HepG2 (cell line): ENCODE data around the gene WWC2. TPM values are rescaled to one million over a fixed set of nuclear protein-coding genes. Genes with fewer than 3 reads are reported as not detected.
A peak's percentile ranks its signal among the peaks of the same experiment; 100 is the strongest.

ENCODE experiments used
- ATAC-seq: fragments of 200-7000 bp; cut with Tn5 transposase; 3 replicates; pipeline ENCODE4 v1.9.1; 2020; ENCODE audit warnings: mild to moderate bottlenecking, moderate library complexity
- BruUV-seq: library from RNA; stranded (reverse); fragments of 400-500 nt; replicated peaks from 2 replicates; lab custom pipeline; 2021; lab: Mats Ljungman, UMichigan
- CTCF ChIA-PET: fragments of 300-600 bp; formaldehyde crosslinking; extraction: SDS; loops from one replicate; lab custom pipeline; 2021; ENCODE audit warnings: low total read pairs, inconsistent platforms, low intra/inter-chr PET ratio; lab: Yijun Ruan, JAX
- POLR2A ChIA-PET: fragments of 350-600 bp; sonication (Branson Sonifier 250); formaldehyde crosslinking; loops from one replicate; lab custom pipeline; 2020; ENCODE audit warnings: antibody characterized with exemption, inconsistent platforms; lab: Yijun Ruan, JAX
- DNase-seq: peaks from one replicate; pipeline ENCODE4 v3.0.0-alpha.2; 2015; ENCODE audit warnings: low spot score
- FAIRE-seq: peaks from 3 replicates; lab custom pipeline; 2011; peaks lifted over from hg19 to GRCh38; lab: Jason Lieb, UNC
- H2AFZ ChIP-seq: one replicate; pipeline ENCODE4 v1.6.1; 2011; ENCODE audit warnings: low read length, inconsistent platforms
- H3K27ac ChIP-seq: fragments of 300-600 bp; 3 replicates; pipeline ENCODE4 v1.8.0; 2011; ENCODE audit warnings: mixed run types, mild to moderate bottlenecking, mixed read lengths, low read length, inconsistent platforms; ENCODE audit not compliant: insufficient read depth; ENCODE audit errors: extremely low read length
- H3K27me3 ChIP-seq, 2 experiments: fragments of 200-600 bp in 1 of 2; 2 replicates in 1 of 2; 3 replicates in 1 of 2; pipeline versions ENCODE4 v1.6.0 to v1.8.0; 2011; ENCODE audit warnings: low read length in 2 of 2, mild to moderate bottlenecking in 2 of 2, moderate library complexity in 2 of 2, inconsistent platforms in 1 of 2; ENCODE audit not compliant: insufficient read depth in 2 of 2, control insufficient read depth in 1 of 2
- H3K36me3 ChIP-seq, 2 experiments: fragments of 200-600 bp in 1 of 2; replicated peaks in 1 of 2; 2 replicates in 1 of 2; 3 replicates in 1 of 2; pipeline versions ENCODE4 v1.5.1 to v1.8.0; 2011; ENCODE audit warnings: low read length in 2 of 2, inconsistent platforms in 1 of 2; ENCODE audit not compliant: insufficient read depth in 2 of 2, control insufficient read depth in 1 of 2
- H3K4me1 ChIP-seq: 2 replicates; pipeline ENCODE4 v1.5.1; 2012; ENCODE audit warnings: low read length, inconsistent platforms; ENCODE audit not compliant: insufficient read depth
- H3K4me2 ChIP-seq: 2 replicates; pipeline ENCODE4 v1.6.0; 2011; ENCODE audit warnings: low read depth, low read length, inconsistent platforms
- H3K4me3 ChIP-seq, 3 experiments: fragments of 200-600 bp in 1 of 3; sonication (generic), shearing (Covaris generic) in 1 of 3; replicated peaks in 1 of 3; 2 replicates each; pipeline ENCODE4 v1.5.1; 2011 to 2016; ENCODE audit warnings: low read length in 3 of 3, inconsistent platforms in 2 of 3, low read depth in 2 of 3, mild to moderate bottlenecking in 2 of 3, control low read depth in 1 of 3, mixed read lengths in 1 of 3; ENCODE audit not compliant: insufficient read depth in 1 of 3
- H3K79me2 ChIP-seq: one replicate; pipeline ENCODE4 v1.6.1; 2011; ENCODE audit warnings: low read length, inconsistent platforms; ENCODE audit not compliant: insufficient read depth
- H3K9ac ChIP-seq: 2 replicates; pipeline ENCODE4 v1.6.0; 2011; ENCODE audit warnings: mild to moderate bottlenecking, low read depth, low read length, inconsistent platforms; ENCODE audit not compliant: insufficient read depth
- H3K9me3 ChIP-seq: 2 replicates; pipeline ENCODE4 v1.5.1; 2012; ENCODE audit warnings: mild to moderate bottlenecking, low read length
- H4K20me1 ChIP-seq: 2 replicates; pipeline ENCODE4 v1.6.0; 2011; ENCODE audit warnings: inconsistent platforms, mild to moderate bottlenecking, low read length, moderate library complexity; ENCODE audit not compliant: insufficient read depth
- ATF4 ChIP-seq, 2 experiments: fragments of 450-650 bp in 1 of 2; sonication (generic) in 1 of 2; formaldehyde crosslinking; IDR thresholded peaks; 2 replicates each; pipeline versions ENCODE4 v1.5.0 to v1.8.0; 2020 to 2022; ENCODE audit warnings: mild to moderate bottlenecking in 1 of 2, missing genetic modification reagents in 1 of 2
- CCAR2 ChIP-seq: fragments of 200-400 bp; formaldehyde crosslinking; optimal IDR thresholded peaks from 2 replicates; pipeline ENCODE3; 2018; ENCODE audit warnings: low read depth, mild to moderate bottlenecking, low read length, moderate library complexity
- CEBPB ChIP-seq: IDR thresholded peaks from 2 replicates; pipeline ENCODE4 v1.6.1; 2011; ENCODE audit warnings: low read depth, low read length, improper control_type of control experiment, borderline replicate concordance
- HOXD1 ChIP-seq: sonication (generic); formaldehyde crosslinking; IDR thresholded peaks from 2 replicates; pipeline ENCODE4 v1.5.0; 2020; ENCODE audit warnings: missing genetic modification reagents
- MYC ChIP-seq: sonication (generic); formaldehyde crosslinking; IDR thresholded peaks from 2 replicates; pipeline ENCODE4 v1.9.0; 2021; ENCODE audit warnings: missing genetic modification reagents, borderline replicate concordance
- NR1H2 ChIP-seq: sonication (generic); formaldehyde crosslinking; IDR thresholded peaks from 2 replicates; pipeline ENCODE4 v1.8.1; 2022; ENCODE audit warnings: low read depth, missing genetic modification reagents, borderline replicate concordance
- RNF219 ChIP-seq: sonication (generic); formaldehyde crosslinking; IDR thresholded peaks from 2 replicates; pipeline ENCODE4 v1.5.0; 2020; ENCODE audit warnings: mild to moderate bottlenecking, missing genetic modification reagents
- TAF15 ChIP-seq: fragments of 200-400 bp; formaldehyde crosslinking; IDR thresholded peaks from one replicate; pipeline ENCODE4 v1.6.1; 2018; ENCODE audit warnings: mild to moderate bottlenecking, low read depth, low read length; ENCODE audit not compliant: poor library complexity, severe bottlenecking
- ZBTB33 ChIP-seq: sonication (generic); formaldehyde crosslinking; IDR thresholded peaks from 2 replicates; pipeline ENCODE4 v1.4.0; 2020; ENCODE audit warnings: missing genetic modification reagents
- ZNF251 ChIP-seq: sonication (generic); formaldehyde crosslinking; IDR thresholded peaks from 2 replicates; pipeline ENCODE4 v1.9.0; 2021; ENCODE audit warnings: mild to moderate bottlenecking, missing genetic modification reagents
- ZNF704 ChIP-seq: sonication (generic); formaldehyde crosslinking; IDR thresholded peaks from 2 replicates; pipeline ENCODE4 v1.8.1; 2023; ENCODE audit warnings: mild to moderate bottlenecking, inconsistent platforms, moderate library complexity, missing genetic modification reagents, borderline replicate concordance
- WGBS: methylation state at CpG from one replicate; pipeline ENCODE4 v1.1.6; 2017; ENCODE audit warnings: low lambda C conversion rate; 5-methylcytosine and 5-hydroxymethylcytosine counted together
- in situ Hi-C: cut with HindIII; loops from 2 replicates; pipeline ENCODE4 v1.10.0; 2017; ENCODE audit warnings: low pct_unique_long_range_greater_than_20kb; ENCODE audit not compliant: extremely low pct_ligation_motif_present
- intact Hi-C: fragments of 100-400 bp; cut with micrococcal nuclease; formaldehyde crosslinking; loops from one replicate; pipeline ENCODE4 v1.10.0; 2022; ENCODE audit not compliant: unreplicated experiment
- polyA plus RNA-seq, 8 experiments: library from polyadenylated mRNA; depleted of rRNA in 3 of 8; stranded (reverse) in 7 of 8; unstranded in 1 of 8; fragments of >200 nt; fragmentation: Illumina TruSeq in 4 of 8; extraction: Trizol in 4 of 8; gene quantifications; 2 replicates each; pipeline versions ENCODE4 v1.2.1 to v1.2.3, GENCODE V29; 2011 to 2016; ENCODE audit warnings: low read depth in 4 of 8, missing spikeins in 1 of 8, mixed read lengths in 1 of 8; ENCODE audit not compliant: insufficient read depth in 1 of 8
- total RNA-seq, 5 experiments: library from RNA; depleted of rRNA; stranded (reverse); fragments of >200 nt; fragmentation: Illumina TruSeq; extraction: Trizol; gene quantifications; 2 replicates each; pipeline ENCODE4 v1.2.3, GENCODE V29; 2016; ENCODE audit warnings: low read depth in 1 of 5
- TF ChIP-seq, protein P1 (sequence below): sonication (generic); formaldehyde crosslinking; IDR thresholded peaks from 2 replicates; pipeline ENCODE4 v1.5.0; 2020; ENCODE audit warnings: missing genetic modification reagents
- TF ChIP-seq, protein P2 (sequence below): sonication (generic); formaldehyde crosslinking; IDR thresholded peaks from 2 replicates; pipeline ENCODE4 v1.4.0; 2020; ENCODE audit warnings: missing genetic modification reagents

WWC2 gene
- total and polyA plus RNA-seq, 2 of the 13 experiments (the other 11 are each of a cell fraction or from before 2014, with no cell fraction given), result 40.0 to 50.1 TPM

GRCh38 chr4:183096276-183096965 lies 2.6 kb upstream of the WWC2 start:
- no peak overlapping the region for H2AFZ ChIP-seq
- H3K9me3 ChIP-seq, result no peaks in the 10 kb centered on the region
- peaks cover 37% of the 10 kb centered on the region for H3K79me2 ChIP-seq
- in situ Hi-C loops, result no loop called here
- no peaks in the 10 kb centered on the region for H3K36me3 ChIP-seq
- CTCF ChIA-PET, result no interaction called here
- peaks cover 48% of the 10 kb centered on the region for H3K4me1 ChIP-seq
- no peak overlapping the region; a peak in 1 of 6 replicates for H3K4me3 ChIP-seq
- FAIRE-seq, result no peak
- POLR2A ChIA-PET, result interaction anchor here (4.4 kb wide), 1 partner anchor 14 kb away, joined by 78 read pairs; no protein-coding TSS in a partner anchor
- 94% methylated on average over 15 of the region's 15 CpGs for WGBS
- H3K9ac ChIP-seq, result no peak overlapping the region
- H3K27me3 ChIP-seq, result no peaks in the 10 kb centered on the region; a peak in 1 of 5 replicates
- H4K20me1 ChIP-seq, result peaks cover 14% of the 10 kb centered on the region
- H3K4me2 ChIP-seq, result peak overlapping the region; percentile 79; the same call in 1 of the 2 replicates
- BruUV-seq, result no TSS peak
- DNase-seq, result no peak
- ATAC-seq, result no peak
- H3K27ac ChIP-seq, result peak overlapping the region; percentile 14
- intact Hi-C loops, result no loop called here
- TF ChIP-seq ATF4 (CRISPR knock-in tag; IDR thresholded peaks at IDR 0.05), result peak; percentile 15 to 73; a peak in 2 of 4 replicates
- TF ChIP-seq ZBTB33 (CRISPR knock-in tag), result peak; percentile 51; the same call in 1 of the 2 replicates
- TF ChIP-seq, protein P1, sequence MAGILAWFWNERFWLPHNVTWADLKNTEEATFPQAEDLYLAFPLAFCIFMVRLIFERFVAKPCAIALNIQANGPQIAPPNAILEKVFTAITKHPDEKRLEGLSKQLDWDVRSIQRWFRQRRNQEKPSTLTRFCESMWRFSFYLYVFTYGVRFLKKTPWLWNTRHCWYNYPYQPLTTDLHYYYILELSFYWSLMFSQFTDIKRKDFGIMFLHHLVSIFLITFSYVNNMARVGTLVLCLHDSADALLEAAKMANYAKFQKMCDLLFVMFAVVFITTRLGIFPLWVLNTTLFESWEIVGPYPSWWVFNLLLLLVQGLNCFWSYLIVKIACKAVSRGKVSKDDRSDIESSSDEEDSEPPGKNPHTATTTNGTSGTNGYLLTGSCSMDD (CRISPR knock-in tag), result no peak
- TF ChIP-seq TAF15, result no peak
- TF ChIP-seq, protein P2, sequence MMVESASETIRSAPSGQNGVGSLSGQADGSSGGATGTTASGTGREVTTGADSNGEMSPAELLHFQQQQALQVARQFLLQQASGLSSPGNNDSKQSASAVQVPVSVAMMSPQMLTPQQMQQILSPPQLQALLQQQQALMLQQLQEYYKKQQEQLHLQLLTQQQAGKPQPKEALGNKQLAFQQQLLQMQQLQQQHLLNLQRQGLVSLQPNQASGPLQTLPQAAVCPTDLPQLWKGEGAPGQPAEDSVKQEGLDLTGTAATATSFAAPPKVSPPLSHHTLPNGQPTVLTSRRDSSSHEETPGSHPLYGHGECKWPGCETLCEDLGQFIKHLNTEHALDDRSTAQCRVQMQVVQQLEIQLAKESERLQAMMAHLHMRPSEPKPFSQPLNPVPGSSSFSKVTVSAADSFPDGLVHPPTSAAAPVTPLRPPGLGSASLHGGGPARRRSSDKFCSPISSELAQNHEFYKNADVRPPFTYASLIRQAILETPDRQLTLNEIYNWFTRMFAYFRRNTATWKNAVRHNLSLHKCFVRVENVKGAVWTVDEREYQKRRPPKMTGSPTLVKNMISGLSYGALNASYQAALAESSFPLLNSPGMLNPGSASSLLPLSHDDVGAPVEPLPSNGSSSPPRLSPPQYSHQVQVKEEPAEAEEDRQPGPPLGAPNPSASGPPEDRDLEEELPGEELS, result no peak
- TF ChIP-seq RNF219, result no peak
- no peak for TF ChIP-seq HOXD1 (CRISPR knock-in tag)
- no peak for TF ChIP-seq ZNF704
- no peak for TF ChIP-seq NR1H2 (CRISPR knock-in tag)
- no peak for TF ChIP-seq MYC (CRISPR knock-in tag)
- TF ChIP-seq ZNF251 (CRISPR knock-in tag), result no peak
- peak; percentile 69 for TF ChIP-seq CEBPB
- no peak for TF ChIP-seq CCAR2
